Upper lobe of left lung (tissue), 6 donors: ENCODE measurements around the gene OPCML. TPM values are rescaled to one million over a fixed set of nuclear protein-coding genes. Genes with fewer than 3 reads are reported as not detected.
A peak's percentile ranks its signal among the peaks of the same experiment; 100 is the strongest.

ENCODE experiments used
- ATAC-seq, 2 donors: fragments of 200-7000 bp; cut with Tn5 transposase; one replicate each; pipeline ENCODE4 v1.9.1; 2022; ENCODE audit warnings: mild to moderate bottlenecking in 2 of 2, moderate library complexity in 2 of 2; ENCODE audit not compliant: low FRiP score in 2 of 2
- DNase-seq, 2 donors: peaks; one replicate each; pipeline ENCODE4 v3.0.0-alpha.2; 2019 to 2020
- H3K27ac ChIP-seq, 4 donors: fragments of 200-600 bp; sonication (generic); one replicate each; pipeline ENCODE4 v1.5.1; 2016 to 2019
- H3K27me3 ChIP-seq, 4 donors: fragments of 200-600 bp; sonication (generic); one replicate each; pipeline ENCODE4 v1.5.1; 2017 to 2019
- H3K36me3 ChIP-seq, 4 donors: fragments of 200-600 bp; sonication (generic); one replicate each; pipeline ENCODE4 v1.5.1; 2016 to 2019
- H3K4me1 ChIP-seq, 4 donors: fragments of 200-600 bp; sonication (generic); one replicate each; pipeline ENCODE4 v1.5.1; 2018 to 2019
- H3K4me3 ChIP-seq, 4 donors: fragments of 200-600 bp; sonication (generic); one replicate each; pipeline ENCODE4 v1.5.1; 2017 to 2019; ENCODE audit warnings: mild to moderate bottlenecking in 2 of 4, moderate library complexity in 1 of 4
- H3K9me3 ChIP-seq, 4 donors: fragments of 200-600 bp; sonication (generic); one replicate each; pipeline ENCODE4 v1.5.1; 2018 to 2019
- EP300 ChIP-seq, 4 donors: sonication (generic); formaldehyde crosslinking; IDR thresholded peaks; one replicate each; pipeline ENCODE4 v1.5.1; 2017; ENCODE audit warnings: antibody characterized with exemption in 4 of 4, control low read depth in 2 of 4
- POLR2A ChIP-seq, 4 donors: fragments of 450-650 bp; IDR thresholded peaks; one replicate each; pipeline ENCODE4 v1.5.1; 2016 to 2017; ENCODE audit warnings: antibody characterized with exemption in 4 of 4, mild to moderate bottlenecking in 2 of 4
- POLR2AphosphoS5 ChIP-seq, 2 donors: sonication (generic); formaldehyde crosslinking; IDR thresholded peaks; one replicate each; pipeline ENCODE4 v1.5.1; 2017; ENCODE audit warnings: antibody characterized with exemption in 2 of 2
- WGBS, 2 donors: methylation state at CpG; one replicate each; pipeline ENCODE4 v1.1.5; 2017 to 2018; 5-methylcytosine and 5-hydroxymethylcytosine counted together
- total RNA-seq, 6 donors: library from RNA; depleted of rRNA in 4 of 6; stranded (reverse); fragments of >200 nt in 4 of 6; gene quantifications; one replicate each; pipeline versions ENCODE4 v1.1.0 to v1.2.1, GENCODE V29; 2016 to 2021
- TF ChIP-seq, protein P1 (sequence below), 6 experiments: fragments of 450-650 bp in 4 of 6; fragments of 200-600 bp in 2 of 6; sonication (generic) in 2 of 6; IDR thresholded peaks; one replicate each; pipeline ENCODE4 v1.5.1; 2016 to 2019; ENCODE audit warnings: antibody characterized with exemption in 6 of 6
- donor health status: DM: no; HTN: no; CAD: no; lungs with moderate emphysema.
- donor health status: DM: no; HTN: yes; CAD: no; lungs with severe emphysema.

OPCML gene
- total RNA-seq, 6 donors from 2014 or later = 0.10 TPM; not detected in 5

DNA sequence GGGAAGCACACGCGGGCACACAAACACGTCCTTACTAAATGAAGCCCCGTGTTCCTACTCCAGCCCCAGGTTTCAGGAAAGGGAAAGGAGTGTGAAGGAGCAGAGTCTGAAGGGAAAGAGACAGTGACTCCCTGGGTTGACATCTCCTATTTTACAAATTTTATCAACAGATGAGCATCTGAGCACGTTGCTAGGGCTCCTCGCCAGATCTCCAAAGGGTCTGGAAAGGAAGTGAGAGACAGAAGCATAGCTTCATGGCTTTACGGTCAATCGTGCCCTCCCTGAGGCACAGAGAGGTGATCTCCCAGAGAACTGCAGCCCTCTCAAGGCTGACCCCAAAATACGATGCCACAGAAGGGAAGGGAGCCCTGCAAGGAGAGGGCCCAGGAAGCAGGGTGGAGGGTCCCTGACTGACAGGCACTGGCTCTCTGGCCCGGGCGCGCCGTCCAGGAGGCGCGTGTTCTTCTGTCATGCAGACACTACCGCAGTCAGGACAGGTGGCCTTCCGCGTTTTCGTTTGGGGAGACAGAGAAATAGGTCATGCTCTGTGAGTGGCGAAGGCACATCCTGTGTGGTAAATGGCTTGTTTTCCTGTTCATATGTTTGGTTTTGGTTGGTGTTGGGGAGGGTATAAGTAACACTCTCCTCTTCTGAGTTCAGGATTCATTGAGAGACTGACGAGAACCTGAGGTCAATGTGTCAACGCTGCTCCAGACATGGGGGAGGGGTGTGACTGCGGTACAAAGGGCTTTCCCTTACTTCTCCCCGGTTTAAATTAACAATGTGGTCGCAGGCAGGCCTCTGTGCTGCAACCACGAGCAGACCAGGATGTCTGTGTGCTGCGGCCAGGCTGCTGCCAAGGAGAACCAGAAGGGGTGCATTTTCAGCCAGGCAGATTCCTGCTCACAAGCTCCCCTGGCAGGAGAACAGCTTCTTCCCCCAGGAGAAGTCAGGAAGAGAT is 813.3 kb downstream of the OPCML start:
- Histone ChIP-seq H3K9me3 (no peaks in the 10 kb centered on the region), H3K27ac (no peak overlapping the region), H3K4me1 (no peaks in the 10 kb centered on the region), H3K27me3 (no peaks in the 10 kb centered on the region), H3K36me3 (no peaks in the 10 kb centered on the region), H3K4me3 (no peak overlapping the region)
- no peak for TF ChIP-seq POLR2A (IDR thresholded peaks at IDR 0.05)
- TF ChIP-seq POLR2AphosphoS5 (IDR thresholded peaks at IDR 0.05) = no peak
- TF ChIP-seq, protein P1, sequence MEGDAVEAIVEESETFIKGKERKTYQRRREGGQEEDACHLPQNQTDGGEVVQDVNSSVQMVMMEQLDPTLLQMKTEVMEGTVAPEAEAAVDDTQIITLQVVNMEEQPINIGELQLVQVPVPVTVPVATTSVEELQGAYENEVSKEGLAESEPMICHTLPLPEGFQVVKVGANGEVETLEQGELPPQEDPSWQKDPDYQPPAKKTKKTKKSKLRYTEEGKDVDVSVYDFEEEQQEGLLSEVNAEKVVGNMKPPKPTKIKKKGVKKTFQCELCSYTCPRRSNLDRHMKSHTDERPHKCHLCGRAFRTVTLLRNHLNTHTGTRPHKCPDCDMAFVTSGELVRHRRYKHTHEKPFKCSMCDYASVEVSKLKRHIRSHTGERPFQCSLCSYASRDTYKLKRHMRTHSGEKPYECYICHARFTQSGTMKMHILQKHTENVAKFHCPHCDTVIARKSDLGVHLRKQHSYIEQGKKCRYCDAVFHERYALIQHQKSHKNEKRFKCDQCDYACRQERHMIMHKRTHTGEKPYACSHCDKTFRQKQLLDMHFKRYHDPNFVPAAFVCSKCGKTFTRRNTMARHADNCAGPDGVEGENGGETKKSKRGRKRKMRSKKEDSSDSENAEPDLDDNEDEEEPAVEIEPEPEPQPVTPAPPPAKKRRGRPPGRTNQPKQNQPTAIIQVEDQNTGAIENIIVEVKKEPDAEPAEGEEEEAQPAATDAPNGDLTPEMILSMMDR (IDR thresholded peaks at IDR 0.05) = no peak
- no peak for TF ChIP-seq EP300 (IDR thresholded peaks at IDR 0.05)
- DNase-seq (peak in 1 of 2 donors; percentile 71), ATAC-seq (no peak)
- WGBS, 2 donors = 60 to 68% methylated on average over 22 to 27 of the region's 27 CpGs

DNA sequence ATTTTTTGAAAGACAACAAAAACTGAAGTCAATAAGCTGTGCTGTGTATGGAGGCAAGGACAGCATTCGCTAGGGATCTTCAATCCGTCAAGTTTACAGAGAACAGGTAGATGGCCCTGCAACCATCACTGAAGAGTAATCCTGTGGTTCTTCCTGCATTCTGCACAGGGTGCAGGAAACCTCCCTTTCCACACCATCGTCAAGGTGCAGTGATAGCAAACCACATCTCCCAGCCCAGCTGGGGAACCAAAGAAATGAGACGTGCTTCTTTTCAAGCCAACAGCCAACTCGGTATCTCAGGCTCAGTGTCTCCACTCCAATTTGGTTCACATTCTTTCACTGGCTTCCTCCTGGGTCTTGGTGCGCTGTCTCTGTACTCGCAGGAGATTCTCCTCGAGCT is 814.5 kb downstream of the OPCML start:
- Histone ChIP-seq H3K27me3 (no peaks in the 10 kb centered on the region), H3K9me3 (no peaks in the 10 kb centered on the region), H3K4me1 (no peaks in the 10 kb centered on the region), H3K4me3 (no peak overlapping the region), H3K27ac (no peak overlapping the region), H3K36me3 (no peaks in the 10 kb centered on the region)
- TF ChIP-seq POLR2AphosphoS5 (IDR thresholded peaks at IDR 0.05) = no peak
- no peak for TF ChIP-seq POLR2A (IDR thresholded peaks at IDR 0.05)
- TF ChIP-seq, protein P1 (IDR thresholded peaks at IDR 0.05) = no peak
- WGBS, 2 donors = 79 to 93% methylated on average over 8 of the region's 8 CpGs
- DNase-seq (no peak), ATAC-seq (no peak)

- Histone ChIP-seq H3K27me3 (no peaks in the 10 kb centered on the region), H3K4me1 (no peaks in the 10 kb centered on the region), H3K27ac (no peak overlapping the region), H3K4me3 (no peak overlapping the region), H3K9me3 (no peaks in the 10 kb centered on the region), H3K36me3 (no peaks in the 10 kb centered on the region)
- TF ChIP-seq POLR2AphosphoS5 (IDR thresholded peaks at IDR 0.05) (no peak), POLR2A (IDR thresholded peaks at IDR 0.05) (no peak), EP300 (IDR thresholded peaks at IDR 0.05) (no peak)
- TF ChIP-seq, protein P1 (IDR thresholded peaks at IDR 0.05) = no peak
- 83 to 91% methylated on average over 2 of the region's 2 CpGs for WGBS, 2 donors
- ATAC-seq (no peak), DNase-seq (no peak)
Observed at GRCh38 chr11:132716037-132716436, 816.3 kb downstream of the OPCML start.

DNA sequence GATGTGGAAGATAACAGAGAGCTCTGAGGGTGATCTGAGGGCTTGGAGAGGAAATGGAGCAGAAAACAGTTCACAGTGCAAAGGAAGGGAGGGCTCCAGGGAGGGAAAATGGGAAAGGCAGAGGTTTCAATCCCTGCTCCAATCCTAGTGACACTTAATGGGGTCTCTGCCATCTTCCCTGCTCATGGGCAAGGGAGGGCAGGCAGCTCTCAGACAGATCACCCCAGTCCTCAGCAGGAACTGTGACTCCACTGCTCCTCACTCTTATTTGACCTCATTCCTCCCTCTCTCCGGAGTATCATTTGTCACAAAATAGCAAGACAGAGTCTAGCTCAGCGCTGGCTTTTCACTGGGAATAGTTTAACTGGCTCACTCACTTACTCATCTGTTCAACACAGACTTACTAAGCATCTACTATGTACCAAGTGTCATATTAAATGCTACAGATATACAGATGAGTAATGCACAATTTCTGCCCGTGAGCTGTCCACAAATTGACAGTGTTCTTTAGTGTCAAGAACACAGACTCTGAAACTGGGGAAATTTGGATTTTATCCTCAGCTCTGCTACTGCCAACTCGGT is 817.4 kb downstream of the OPCML start:
- no peaks in the 10 kb centered on the region for H3K4me1 ChIP-seq
- TF ChIP-seq EP300 (IDR thresholded peaks at IDR 0.05) (no peak), POLR2A (IDR thresholded peaks at IDR 0.05) (no peak)
- TF ChIP-seq, protein P1 (IDR thresholded peaks at IDR 0.05) = no peak
- WGBS, 2 donors = 74 to 84% methylated on average over 4 of the region's 4 CpGs

More for the DNA sequence above, 817.4 kb downstream of the OPCML start:
- H3K4me3 ChIP-seq = no peak overlapping the region
- ATAC-seq (no peak), DNase-seq (no peak)
- H3K27me3 ChIP-seq = no peaks in the 10 kb centered on the region
- H3K36me3 ChIP-seq = no peaks in the 10 kb centered on the region
- no peak overlapping the region for H3K27ac ChIP-seq
- H3K9me3 ChIP-seq = no peaks in the 10 kb centered on the region
